ENCODE data around the gene ZIC5. TPM values are rescaled to one million over a fixed set of nuclear protein-coding genes. Genes with fewer than 3 reads are reported as not detected.

ZIC5 gene
- total RNA-seq, 1 experiment from 2014 or later = 2.7 TPM

DNA sequence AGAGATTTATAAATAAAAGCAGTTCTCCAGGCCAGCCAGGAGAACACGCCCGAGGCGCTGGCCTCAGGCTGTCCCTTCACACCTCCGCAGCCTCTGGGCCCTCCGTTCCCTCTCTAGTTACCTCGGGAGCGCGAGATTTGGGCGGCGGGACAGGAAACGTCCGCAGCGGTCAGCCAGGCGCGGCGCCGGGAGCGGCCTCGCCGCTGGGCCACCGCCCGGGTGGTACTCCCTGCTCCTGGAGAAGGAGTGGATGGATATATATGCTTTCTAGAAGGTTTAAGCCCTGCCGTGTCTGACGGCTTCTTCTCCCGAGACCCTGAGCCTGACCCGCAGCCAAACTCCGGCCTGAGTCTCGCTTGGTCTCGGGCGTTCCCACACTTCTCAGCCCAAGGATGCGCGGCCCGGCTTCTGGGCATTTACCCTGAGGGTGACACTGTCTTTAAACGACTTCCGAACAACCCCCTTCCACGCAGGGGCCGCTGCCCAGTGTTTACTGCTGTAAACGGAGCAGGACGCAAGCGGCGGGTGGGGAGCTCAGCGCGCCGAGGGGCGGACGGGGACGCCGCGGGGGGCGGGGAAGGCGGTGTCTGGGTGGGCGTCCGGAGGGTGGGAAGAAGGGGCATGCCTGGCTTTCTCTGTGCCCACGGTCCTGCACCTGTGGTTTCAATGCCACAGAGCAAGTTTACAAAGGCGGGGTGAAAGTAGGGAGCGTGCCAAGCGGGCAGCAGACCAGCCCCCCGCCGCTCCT, 8.1 kb upstream of the ZIC5 start:
- no peak for DNase-seq (ENCODE audit: low read depth, low spot score)
- in situ Hi-C loops (cut with HindIII; ENCODE audit: low pct_unique_long_range_greater_than_20kb, low sequenced_read_pairs) = no loop called here

DNA sequence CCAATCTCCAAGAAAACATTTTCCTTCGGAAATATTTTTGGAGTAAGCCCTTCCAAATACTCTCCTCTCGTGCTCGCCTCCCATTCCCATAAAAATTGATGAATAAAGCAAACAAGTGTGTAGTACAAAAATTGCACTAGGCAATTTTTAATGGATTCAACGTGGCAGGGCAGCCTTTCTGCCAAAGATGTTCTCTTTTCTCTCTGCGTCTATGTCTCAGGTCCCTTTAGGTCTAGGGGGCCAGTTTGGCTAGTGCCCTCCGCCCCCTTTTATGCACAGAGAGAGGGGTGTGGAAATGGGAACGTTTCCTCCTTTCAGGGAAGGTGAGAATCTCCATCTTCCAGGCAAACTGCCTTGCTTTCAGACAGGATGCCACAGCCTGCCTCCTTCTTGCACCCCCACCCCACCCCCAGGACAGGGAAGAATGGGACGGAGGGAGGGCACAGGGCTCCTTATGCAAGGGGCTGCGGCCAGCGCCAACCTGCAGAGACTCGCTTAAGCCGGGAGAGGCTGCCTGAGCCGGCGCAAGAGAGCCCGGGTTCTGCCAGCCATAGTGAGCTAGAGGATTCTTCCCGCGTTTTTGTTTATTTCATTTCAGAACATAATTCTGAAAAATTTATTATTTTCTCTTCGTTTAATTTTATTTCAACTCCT, 7.4 kb upstream of the ZIC5 start:
- no peak for DNase-seq (ENCODE audit: low read depth, low spot score)
- in situ Hi-C loops (cut with HindIII; ENCODE audit: low pct_unique_long_range_greater_than_20kb, low sequenced_read_pairs) = no loop called here

DNA sequence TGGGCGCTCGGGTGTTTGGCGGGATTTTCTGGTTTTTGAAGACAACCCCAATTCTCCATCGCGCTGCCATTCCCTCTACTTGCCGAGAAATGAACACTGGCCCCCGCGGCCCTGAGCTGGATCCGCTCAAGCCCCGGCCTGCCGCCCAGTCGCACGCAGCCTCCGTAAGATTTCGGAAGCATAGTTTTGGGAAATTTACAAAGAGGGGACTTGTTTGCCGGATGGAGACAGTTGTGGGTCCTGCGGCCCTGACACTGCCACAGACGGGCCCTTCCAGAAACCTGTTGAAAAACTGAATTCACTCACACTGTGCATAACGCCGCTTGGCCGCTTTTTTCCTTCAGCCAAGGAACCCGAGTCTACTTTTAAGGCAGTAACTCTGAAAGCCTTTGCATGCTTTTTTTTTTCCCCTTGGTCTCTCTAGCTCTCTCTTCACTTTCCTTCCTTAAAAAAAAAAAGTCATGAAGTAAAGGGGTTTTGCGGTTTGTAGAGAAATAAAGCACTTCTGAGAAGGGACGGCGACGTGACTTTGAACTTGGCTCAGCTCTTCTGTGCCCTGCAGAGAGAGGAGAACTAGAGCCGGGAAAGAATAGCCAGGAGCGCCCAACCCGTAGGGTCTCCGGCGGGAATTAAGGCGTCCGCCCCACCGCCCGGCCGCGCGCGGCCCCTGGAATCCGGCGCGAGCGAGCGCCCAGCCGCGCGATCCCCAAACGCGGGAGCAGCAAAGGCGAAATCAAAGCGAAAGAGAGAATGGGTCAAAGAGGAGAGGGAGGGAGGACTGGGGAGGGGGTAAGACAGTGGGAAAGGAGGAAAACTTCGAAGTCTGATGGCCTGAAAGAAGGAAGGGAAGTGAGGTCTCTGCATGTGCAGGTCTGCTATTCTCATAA, 6.6 kb upstream of the ZIC5 start:
- in situ Hi-C loops (cut with HindIII; ENCODE audit: low pct_unique_long_range_greater_than_20kb, low sequenced_read_pairs) = no loop called here
- DNase-seq (ENCODE audit: low read depth, low spot score) = no peak

DNA sequence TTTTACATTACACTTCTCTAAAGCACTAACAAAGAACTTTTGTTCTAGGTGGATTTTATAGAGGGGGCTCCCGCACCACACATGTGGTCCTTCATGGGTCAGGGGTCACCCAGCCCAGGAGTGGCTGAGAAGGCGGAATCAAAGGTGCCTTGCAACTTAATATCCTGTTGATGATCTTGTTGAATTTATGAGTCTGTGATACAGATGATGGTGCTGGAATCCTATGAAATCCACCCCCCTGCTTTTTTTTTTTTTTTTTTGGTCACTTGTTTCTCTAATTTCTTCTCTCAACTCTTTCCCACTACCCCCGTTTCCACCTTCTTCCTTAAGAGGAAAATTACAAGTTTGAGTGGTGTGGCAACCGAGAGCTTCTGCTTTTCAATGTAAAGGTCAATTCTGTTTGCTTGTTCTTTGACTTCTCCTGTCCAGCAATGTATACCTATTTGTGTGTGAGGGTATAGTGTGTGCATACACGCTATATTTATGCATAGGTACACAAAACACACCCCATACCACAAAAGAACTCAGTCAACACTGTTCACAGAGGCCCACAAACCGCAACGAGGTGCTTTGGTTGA, 5.9 kb upstream of the ZIC5 start:
- in situ Hi-C loops (cut with HindIII; ENCODE audit: low pct_unique_long_range_greater_than_20kb, low sequenced_read_pairs) = no loop called here
- no peak for DNase-seq (ENCODE audit: low read depth, low spot score)

DNA sequence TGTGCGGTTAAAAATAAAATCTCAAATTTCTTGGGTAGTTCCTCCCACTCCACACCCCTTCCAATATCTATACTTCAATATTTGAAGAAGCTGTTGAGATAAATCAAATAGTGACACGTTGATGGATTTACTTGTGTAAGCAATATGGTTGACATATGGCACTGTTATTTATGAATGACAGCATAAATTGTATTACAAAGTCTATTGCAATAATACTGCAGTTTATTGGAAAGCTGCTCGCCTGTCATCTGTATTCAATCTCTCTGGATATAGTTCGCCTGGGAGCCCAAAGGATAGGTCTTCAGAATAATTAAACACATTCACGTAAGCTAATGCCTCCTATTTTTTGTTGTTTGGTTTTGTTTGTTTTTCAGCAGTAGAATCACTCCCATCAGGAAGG, 5.0 kb upstream of the ZIC5 start:
- in situ Hi-C loops (cut with HindIII; ENCODE audit: low pct_unique_long_range_greater_than_20kb, low sequenced_read_pairs) = no loop called here
- DNase-seq (ENCODE audit: low read depth, low spot score) = no peak

DNA sequence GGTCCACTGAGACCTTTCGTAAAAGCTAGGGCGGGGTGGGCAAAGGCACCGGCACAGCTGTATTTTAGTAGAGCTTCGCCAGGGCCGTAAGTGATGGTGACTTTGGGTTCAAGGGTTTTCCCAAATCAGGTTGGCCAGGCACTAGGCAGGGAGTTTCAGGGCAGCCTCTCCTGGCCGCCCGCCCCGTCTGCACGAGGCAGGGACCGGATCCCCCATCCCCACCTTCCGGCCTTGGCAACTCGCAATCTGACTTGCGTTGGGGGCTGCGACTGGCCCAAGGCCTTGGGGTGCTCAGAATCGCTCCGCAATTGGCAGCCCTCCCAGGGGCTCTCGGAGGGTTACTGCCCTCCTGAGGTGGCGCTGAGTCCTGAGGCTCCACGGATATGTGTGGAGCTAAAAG, 4.1 kb upstream of the ZIC5 start:
- in situ Hi-C loops (cut with HindIII; ENCODE audit: low pct_unique_long_range_greater_than_20kb, low sequenced_read_pairs) = no loop called here

DNA sequence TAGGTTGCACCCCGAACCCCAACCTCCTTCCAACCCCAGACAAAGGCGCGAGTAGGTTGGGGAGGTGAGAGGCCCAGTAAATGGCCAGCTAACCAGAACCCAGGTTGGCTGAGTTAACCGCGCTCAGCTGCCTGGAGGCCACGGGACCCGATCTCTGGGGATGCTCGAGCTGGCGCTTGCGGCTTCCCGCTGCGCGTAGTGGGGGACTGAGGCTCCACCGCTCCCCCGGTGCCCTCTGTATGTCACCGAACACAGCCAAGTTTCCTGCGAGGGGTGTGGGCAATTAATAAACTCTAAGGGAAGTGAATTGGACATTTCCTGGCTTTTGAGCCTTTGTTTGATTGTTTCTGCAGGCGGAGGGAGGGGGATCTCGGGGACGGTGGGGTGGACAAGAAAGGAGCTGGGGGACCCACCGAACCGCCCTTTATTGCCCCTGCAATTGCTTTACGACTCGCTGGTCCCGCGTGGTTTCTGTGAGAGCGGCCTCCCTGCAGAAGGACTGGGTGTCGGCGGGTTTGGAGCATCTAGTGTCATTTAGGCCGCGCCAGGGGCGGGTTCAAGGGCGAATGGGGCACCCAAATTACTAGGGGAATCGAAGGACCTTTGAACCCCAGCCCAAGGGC, 3.5 kb upstream of the ZIC5 start:
- in situ Hi-C loops (cut with HindIII; ENCODE audit: low pct_unique_long_range_greater_than_20kb, low sequenced_read_pairs) = no loop called here
- DNase-seq (ENCODE audit: low read depth, low spot score) = no peak

More for the DNA sequence above, 4.1 kb upstream of the ZIC5 start:
- no peak for DNase-seq (ENCODE audit: low read depth, low spot score)

DNA sequence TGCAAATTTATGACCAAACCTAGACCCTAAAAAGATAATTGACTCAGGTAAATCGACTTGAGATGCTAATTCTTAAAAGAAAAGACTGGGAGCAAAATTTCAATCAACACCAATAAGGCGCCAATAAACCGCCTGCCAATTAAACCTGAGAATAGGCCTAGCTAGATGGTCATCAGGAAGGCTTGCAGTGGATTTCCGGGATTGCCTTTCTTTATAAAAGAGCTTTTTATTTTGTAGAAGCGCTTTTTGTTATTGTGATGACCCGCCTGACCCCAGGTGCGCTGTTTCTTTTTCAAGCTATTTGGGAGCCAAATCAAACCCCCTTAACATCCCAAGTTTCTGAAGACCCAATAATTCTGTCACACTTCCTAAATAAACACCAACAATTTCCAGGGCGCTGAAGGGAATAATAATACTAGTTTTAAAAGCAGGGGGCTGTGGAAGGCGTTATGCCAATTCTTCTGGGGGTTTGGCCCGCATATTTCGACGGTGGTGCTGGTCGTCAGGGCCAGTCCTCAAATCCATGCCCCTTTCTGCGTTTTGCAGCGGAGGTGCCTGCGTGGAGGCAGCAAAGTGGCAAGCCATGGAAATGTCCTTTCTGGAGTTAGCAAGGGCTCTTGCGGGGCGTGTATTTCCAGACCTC, 2.9 kb upstream of the ZIC5 start:
- in situ Hi-C loops (cut with HindIII; ENCODE audit: low pct_unique_long_range_greater_than_20kb, low sequenced_read_pairs) = no loop called here
- DNase-seq (ENCODE audit: low read depth, low spot score) = no peak

DNA sequence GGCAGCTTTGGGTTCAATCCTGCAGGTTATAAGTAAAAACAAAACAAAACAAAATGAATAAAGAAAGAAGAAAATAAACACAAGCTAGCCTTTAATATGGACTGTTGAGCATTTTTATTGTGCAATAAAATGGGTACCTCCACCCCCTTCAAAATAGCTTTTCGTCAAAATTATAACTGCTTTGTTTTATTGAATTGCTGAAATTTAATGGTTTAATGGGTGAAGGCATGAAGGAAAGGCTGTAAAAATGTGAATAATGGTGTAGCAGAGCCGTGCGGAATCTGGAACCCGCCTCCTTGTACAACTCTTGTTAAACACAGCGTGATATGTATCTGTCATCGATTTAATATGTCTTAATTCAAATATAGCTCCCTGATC, 2.2 kb upstream of the ZIC5 start:
- in situ Hi-C loops (cut with HindIII; ENCODE audit: low pct_unique_long_range_greater_than_20kb, low sequenced_read_pairs) = no loop called here
- DNase-seq (ENCODE audit: low read depth, low spot score) = no peak

DNA sequence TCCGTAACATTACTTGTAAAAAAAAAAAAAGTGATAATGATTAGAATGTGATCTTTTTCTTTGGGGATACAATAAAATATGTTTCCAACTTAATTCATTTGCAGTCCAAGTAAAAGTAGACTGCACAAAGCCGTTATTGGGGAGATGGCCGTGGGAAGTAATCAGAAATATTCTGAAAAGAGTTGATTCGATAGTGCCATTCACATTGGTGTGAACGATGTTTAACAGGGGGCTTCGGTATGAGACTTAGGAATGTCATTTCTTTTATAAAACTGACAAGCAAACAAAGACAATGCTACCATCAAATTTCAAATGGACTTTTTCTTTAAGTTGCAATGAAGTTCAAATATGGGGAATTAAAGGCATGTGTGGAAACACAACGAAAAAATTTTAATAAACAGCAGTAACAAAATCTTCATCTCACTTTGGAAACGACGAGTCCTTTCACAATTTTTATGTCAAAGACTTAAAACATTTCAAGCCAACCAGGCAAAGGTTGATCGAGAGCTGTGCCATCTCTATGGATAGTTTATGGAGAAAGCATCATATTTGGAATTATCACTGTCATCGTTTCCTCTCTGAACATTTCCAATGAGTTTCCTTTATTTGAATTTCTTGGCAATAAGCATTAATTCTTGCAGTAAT, 1.7 kb upstream of the ZIC5 start:
- no peak for DNase-seq (ENCODE audit: low read depth, low spot score)
- in situ Hi-C loops (cut with HindIII; ENCODE audit: low pct_unique_long_range_greater_than_20kb, low sequenced_read_pairs) = no loop called here

DNA sequence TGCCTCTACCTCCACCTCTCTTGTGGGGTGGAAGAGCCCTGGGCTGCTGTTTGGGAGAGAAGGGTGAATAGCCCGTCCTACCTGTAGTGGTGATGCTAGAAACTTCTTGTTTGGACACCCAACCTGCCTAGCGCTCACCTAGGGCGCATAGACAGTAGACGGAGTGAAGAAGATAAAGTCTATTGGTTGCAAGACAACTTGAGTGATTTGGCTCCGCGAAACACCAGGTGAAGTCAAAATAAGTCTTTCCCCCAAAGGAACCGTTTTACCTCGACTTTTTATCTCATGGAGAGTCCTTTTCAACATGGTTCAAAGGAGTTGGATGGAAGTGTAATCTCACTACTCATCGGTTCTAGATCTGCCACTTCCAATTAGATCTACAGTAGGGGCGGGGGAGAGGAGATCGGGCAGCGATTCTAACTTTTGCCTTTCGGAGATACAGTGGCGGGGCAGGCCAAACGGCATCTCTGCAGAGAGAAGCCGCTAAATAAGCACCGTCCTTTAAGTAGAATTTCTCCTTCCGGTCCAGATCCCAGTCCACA, 694 bp upstream of the ZIC5 start:
- in situ Hi-C loops (cut with HindIII; ENCODE audit: low pct_unique_long_range_greater_than_20kb, low sequenced_read_pairs) = no loop called here
- no peak for DNase-seq (ENCODE audit: low read depth, low spot score)

DNA sequence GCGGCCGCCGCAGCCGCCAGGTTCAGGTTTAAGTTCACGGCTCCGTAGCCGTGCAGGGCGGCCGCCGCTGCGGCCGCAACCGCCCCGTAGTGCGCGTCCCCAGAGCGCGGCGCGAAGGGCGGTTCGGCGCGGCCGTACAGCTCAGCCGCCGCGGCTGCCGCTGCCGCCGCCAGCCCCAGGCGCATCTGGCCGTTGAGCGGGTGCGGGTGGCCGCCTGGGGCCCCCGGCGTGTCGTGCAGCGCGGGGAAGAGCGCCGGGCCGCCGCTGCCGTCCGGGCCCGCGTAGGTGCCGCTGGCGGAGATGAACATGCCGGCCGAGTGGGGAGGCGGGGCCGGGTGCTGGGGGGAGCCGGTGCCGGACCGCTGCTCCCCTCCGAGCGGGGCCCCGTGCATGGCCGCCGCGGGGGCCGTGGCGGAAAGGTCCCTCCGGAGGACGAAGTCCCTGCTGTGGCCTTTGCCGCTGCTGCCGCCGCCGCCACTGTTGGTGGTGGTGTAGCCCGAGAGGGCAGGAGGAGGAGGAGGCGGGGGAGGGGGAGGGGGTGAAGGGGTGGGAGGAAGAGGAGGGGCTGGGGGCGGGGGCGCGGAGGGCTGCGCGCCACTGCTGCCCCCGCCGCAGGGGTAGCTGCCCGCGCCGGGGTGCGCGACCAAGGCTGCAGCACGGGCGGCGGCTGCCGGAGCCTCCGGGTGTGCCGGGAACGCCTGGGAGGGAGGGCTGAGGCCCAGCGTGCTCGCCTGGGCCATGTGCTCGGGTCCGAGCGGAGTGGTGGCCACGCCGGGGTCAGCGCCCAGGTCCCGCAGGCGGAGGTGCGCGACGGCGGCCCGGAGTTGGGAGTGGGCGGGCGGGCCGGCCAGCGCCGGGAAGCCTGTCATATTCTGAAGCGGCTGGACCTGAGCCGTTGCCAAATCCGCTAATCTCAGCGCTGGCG, 654 bp downstream of the ZIC5 start:
- in situ Hi-C loops (cut with HindIII; ENCODE audit: low pct_unique_long_range_greater_than_20kb, low sequenced_read_pairs) = no loop called here
- peak; percentile 32 for DNase-seq (ENCODE audit: low read depth, low spot score)

DNA sequence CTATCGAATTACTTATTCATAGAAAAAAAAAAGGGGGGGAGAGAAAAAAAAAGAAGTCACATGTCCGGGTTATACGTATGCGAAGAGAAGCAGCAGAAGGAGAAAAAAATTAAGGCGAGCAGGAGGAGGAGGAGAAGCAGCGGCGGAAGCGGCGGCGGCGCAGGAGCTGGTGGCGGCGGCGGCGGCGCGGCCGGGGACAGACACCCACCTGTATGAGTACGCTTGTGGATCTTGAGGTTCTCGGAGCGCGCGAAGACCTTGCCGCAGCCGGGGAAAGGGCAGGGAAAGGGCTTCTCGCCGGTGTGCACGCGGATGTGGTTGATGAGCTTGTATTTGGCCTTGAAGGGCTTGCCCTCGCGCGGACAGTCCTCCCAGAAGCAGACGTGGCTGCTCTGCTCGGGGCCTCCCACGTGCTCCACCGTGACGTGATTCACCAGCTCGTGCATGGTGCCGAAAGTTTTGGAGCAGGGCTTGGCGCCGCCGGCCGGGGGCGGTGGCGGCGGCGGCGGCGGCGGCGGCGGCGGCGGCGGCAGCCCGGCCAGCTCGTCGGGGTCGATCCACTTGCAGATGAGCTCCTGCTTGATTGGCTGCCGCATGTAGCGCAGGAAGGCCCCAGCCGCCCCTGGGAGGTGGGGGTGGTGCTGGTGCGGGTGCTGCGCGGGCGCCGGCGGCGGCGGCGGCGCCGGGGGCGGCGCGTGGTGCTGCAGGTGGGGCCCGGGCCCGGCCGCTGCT, 1.5 kb downstream of the ZIC5 start:
- peak; percentile 77 for DNase-seq (ENCODE audit: low read depth, low spot score)
- in situ Hi-C loops (cut with HindIII; ENCODE audit: low pct_unique_long_range_greater_than_20kb, low sequenced_read_pairs) = no loop called here

DNA sequence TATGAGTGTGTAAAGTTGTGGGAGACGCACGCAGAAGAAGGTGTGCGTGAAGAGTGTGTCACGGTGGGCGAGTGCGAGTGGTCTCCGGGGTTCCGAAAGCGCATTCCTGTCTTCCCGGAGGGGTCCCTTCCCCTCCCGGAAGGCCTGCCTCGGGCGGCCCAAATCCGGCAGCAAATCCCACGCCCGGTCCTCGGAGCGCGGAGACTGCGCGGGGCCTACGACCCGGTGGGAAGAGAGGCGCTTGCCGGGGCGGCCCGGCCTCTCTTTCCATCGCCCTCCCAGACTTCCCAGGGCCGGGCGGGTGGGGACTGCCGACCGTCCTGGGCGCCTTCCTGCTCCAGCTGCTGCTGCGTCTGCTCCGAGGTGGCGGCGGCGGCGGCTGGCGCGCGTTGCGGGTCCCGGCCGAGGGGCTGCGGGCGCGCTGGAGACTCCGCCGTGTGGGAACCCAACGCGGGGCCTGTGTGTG, 2.1 kb downstream of the ZIC5 start:
- DNase-seq (ENCODE audit: low read depth, low spot score) = no peak

More for the DNA sequence above, 2.1 kb downstream of the ZIC5 start:
- in situ Hi-C loops (cut with HindIII; ENCODE audit: low pct_unique_long_range_greater_than_20kb, low sequenced_read_pairs) = no loop called here
